OCI-LY7 (cell line): Measurements from ENCODE around the gene UBP1.
"Not testable (repeated sequence)": the region's sequence is repeated elsewhere in the genome, so short reads cannot be mapped to it uniquely, and the experiment has no call there.

Source experiments
- CTCF ChIP-seq: fragments of 200-600 bp; sonication (generic); conservative IDR thresholded peaks from 2 replicates; pipeline ENCODE4 v1.5.1; 2014; ENCODE audit warnings: mild to moderate bottlenecking, antibody characterized with exemption, low read length, moderate library complexity, mixed read lengths
- EZH2phosphoT487 ChIP-seq: fragments of 200-600 bp; sonication (generic); IDR thresholded peaks from 2 replicates; pipeline ENCODE4 v1.6.1; 2018; ENCODE audit warnings: low read depth, borderline replicate concordance, mild to moderate bottlenecking, mixed run types, antibody characterized with exemption, low read length, moderate library complexity, mixed read lengths

DNA sequence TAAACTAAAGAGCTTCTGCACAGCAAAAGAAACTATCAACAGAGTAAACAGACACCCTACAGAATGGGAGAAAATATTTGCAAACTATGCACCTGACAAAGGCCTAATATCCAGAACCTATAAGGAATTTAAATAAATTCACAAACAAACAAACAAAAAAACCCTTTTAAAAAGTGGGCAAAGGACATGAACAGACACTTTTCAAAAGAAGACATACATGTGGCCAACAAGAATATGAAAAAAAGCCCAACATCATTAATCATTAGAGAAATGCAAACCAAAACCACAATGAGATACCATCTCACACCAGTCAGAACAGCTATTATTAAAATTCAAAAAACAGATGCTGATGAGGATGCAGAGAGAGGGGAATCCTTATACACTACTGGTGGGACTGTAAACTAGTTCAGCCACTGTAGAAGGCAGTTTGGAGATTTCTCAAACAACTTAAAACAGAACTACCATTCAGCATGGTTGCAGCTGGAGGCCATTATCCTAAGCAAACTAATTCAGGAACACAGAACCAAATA lies 101.2 kb downstream of the UBP1 start:
- not testable (repeated sequence) for TF ChIP-seq CTCF, EZH2phosphoT487
